Pancreas (tissue), 10 donors: ENCODE measurements around the gene ASCC3. TPM values are rescaled to one million over a fixed set of nuclear protein-coding genes. Genes with fewer than 3 reads are reported as not detected.
A peak's percentile ranks its signal among the peaks of the same experiment; 100 is the strongest.

Experiments
- ATAC-seq, 4 donors: fragments of 200-7000 bp; cut with Tn5 transposase; one replicate each; pipeline versions ENCODE4 v1.8.0 to v1.9.1; 2020; ENCODE audit warnings: mild to moderate bottlenecking in 4 of 4, moderate library complexity in 4 of 4
- DNase-seq, 6 donors: peaks; one replicate each; pipeline ENCODE4 v3.0.0-alpha.2; 2020
- FAIRE-seq: peaks from 2 replicates; lab custom pipeline; 2012; peaks lifted over from hg19 to GRCh38; lab: Jason Lieb, UNC
- H3K27ac ChIP-seq, 4 donors: fragments of 200-600 bp; sonication (generic); 1 replicate in 3 of 4; 2 replicates in 1 of 4; pipeline versions ENCODE4 v1.5.0 to v1.8.0; 2020
- H3K27me3 ChIP-seq, 4 donors: fragments of 200-600 bp; one replicate each; pipeline ENCODE4 v1.8.0; 2021
- H3K36me3 ChIP-seq, 3 donors: fragments of 200-600 bp; sonication (generic) in 1 of 3; one replicate each; pipeline versions ENCODE4 v1.5.0 to v1.8.0; 2020 to 2021
- H3K4me1 ChIP-seq, 3 donors: fragments of 200-600 bp; one replicate each; pipeline ENCODE4 v1.8.0; 2021
- H3K4me3 ChIP-seq, 4 donors: fragments of 200-600 bp; sonication (generic) in 2 of 4; one replicate each; pipeline versions ENCODE4 v1.5.0 to v1.8.0; 2020 to 2021
- H3K9me3 ChIP-seq, 4 donors: fragments of 200-600 bp; one replicate each; pipeline ENCODE4 v1.8.0; 2021
- CTCF ChIP-seq, 4 donors: fragments of 200-600 bp; sonication (generic) in 3 of 4; IDR thresholded peaks; one replicate each; pipeline versions ENCODE4 v1.5.0 to v1.8.0; 2021; ENCODE audit warnings: antibody characterized with exemption in 4 of 4
- WGBS, 2 donors: extraction: QIAGEN DNeasy Blood & Tissue Kit; methylation state at CpG; one replicate each; pipeline ENCODE4 v1.1.7; 2013; 5-methylcytosine and 5-hydroxymethylcytosine counted together
- intact Hi-C, 3 donors: fragments of 100-400 bp; cut with DNase I; formaldehyde crosslinking; loops; one replicate each; pipeline versions ENCODE4 v1.11.1 to v1.14.2; 2022
- polyA plus RNA-seq, 2 donors: library from polyadenylated mRNA; stranded (reverse); fragments of 200-250 nt; gene quantifications; one replicate each; pipeline ENCODE4 v1.2.3, GENCODE V29; 2013
- total RNA-seq, 6 donors: library from RNA; stranded (reverse); fragmentation: NEBNext Ultra II Directional in 4 of 6; extraction: Animal tissue kit (Norgen Biotek cat#: 25700) in 4 of 6; gene quantifications; one replicate each; pipeline versions ENCODE4 v1.2.1 to v1.2.4, GENCODE V29; 2021 to 2023
- donor health status: healthy with polysubstance abuse.
- donor health status: DM: no; HTN: no; CAD: no; lungs with moderate emphysema.
- donor health status: DM: no; HTN: no; CAD: no.
- donor health status: control.
- donor health status: control.
- donor health status: Bipolar disorder and iron deficiency.
- donor health status: DM: yes; HTN: yes; CAD: no.
- donor health status: DM: no; HTN: no; CAD: no.
- donor health status: DM: no; HTN: no; CAD: no.
- donor health status: DM: yes; HTN: yes; CAD: no.

Gene ASCC3
- total and polyA plus RNA-seq, 8 donors: 4.4 to 20.3 (median 13.4) TPM

DNA sequence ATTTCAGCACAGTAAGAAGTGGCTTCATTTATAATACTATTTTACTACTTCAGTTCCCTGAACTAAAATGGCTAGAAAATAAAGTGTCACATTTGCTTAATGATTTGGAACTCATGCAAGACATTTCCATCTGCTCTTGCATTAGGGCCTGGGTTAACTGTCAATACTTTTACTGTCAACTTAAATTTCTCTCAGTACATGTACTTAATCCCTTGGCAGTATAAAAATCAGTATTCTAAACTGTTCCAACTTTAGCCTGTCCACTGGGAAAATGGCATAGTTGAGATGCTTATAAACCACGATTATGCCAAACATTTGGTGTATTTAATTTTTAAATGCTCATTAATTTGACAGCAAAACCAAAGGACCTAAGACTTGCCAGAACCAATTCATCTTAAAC is 154.5 kb downstream of the ASCC3 start:
- DNase-seq (no peak), ATAC-seq (peak in 1 of 4 donors; percentile 50), FAIRE-seq (no peak)
- WGBS, 2 donors: 64 to 71% methylated on average over 1 of the region's 1 CpG
- TF ChIP-seq CTCF (IDR thresholded peaks at IDR 0.05): no peak
- H3K4me3 ChIP-seq: no peak overlapping the region
- H3K27ac ChIP-seq: no peak overlapping the region
- H3K36me3 ChIP-seq: peaks cover 0 to 5% (median 0%) of the 10 kb centered on the region in 3 donors
- no peaks in the 10 kb centered on the region for H3K27me3 ChIP-seq
- intact Hi-C loops: no loop called here
- H3K9me3 ChIP-seq: no peaks in the 10 kb centered on the region
- peaks cover 0 to 7% (median 0%) of the 10 kb centered on the region in 3 donors for H3K4me1 ChIP-seq

DNA sequence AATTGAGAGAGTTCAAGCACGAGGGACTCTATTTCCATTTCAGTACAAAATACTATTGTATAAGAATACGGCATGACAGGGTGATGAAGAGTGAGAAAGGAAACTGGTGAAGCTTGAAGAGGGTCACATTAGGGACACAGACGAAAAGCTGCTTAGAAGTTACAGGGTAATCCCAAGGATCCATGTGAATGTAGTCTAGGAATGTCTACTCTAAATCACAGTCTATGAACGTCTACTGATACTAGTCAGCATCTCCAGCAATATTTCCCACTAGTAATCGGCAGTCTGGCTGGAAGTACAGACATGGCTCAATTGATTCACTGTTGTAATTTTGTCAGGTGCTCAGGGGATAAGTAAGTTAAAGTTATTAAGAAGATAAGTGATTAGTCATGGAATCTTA is 156.4 kb downstream of the ASCC3 start:
- no peak overlapping the region for H3K4me3 ChIP-seq
- H3K9me3 ChIP-seq: no peaks in the 10 kb centered on the region
- ATAC-seq (no peak), DNase-seq (no peak), FAIRE-seq (no peak)
- peaks cover 0 to 5% (median 0%) of the 10 kb centered on the region in 3 donors for H3K36me3 ChIP-seq
- intact Hi-C loops: no loop called here
- peaks cover 0 to 7% (median 7%) of the 10 kb centered on the region in 3 donors for H3K4me1 ChIP-seq
- H3K27me3 ChIP-seq: no peaks in the 10 kb centered on the region
- TF ChIP-seq CTCF (IDR thresholded peaks at IDR 0.05): no peak
- no peak overlapping the region for H3K27ac ChIP-seq
- WGBS, 2 donors: 76 to 88% methylated on average over 5 of the region's 5 CpGs

- H3K4me1 ChIP-seq: peaks cover 0 to 7% (median 7%) of the 10 kb centered on the region in 3 donors
- H3K27me3 ChIP-seq: no peaks in the 10 kb centered on the region
- no peak for TF ChIP-seq CTCF (IDR thresholded peaks at IDR 0.05)
- ATAC-seq (no peak), DNase-seq (no peak), FAIRE-seq (no peak)
- H3K4me3 ChIP-seq: no peak overlapping the region
- no peak overlapping the region for H3K27ac ChIP-seq
- WGBS, 2 donors: 61 to 71% methylated on average over 1 of the region's 1 CpG
- H3K36me3 ChIP-seq: peaks cover 0 to 5% (median 0%) of the 10 kb centered on the region in 3 donors
- intact Hi-C loops: no loop called here
- H3K9me3 ChIP-seq: no peaks in the 10 kb centered on the region
Measured at GRCh38 chr6:100724222-100724621, 156.9 kb downstream of the ASCC3 start.

GRCh38 chr6:100721256-100721655 is 159.9 kb downstream of the ASCC3 start:
- intact Hi-C loops: no loop called here
- TF ChIP-seq CTCF (IDR thresholded peaks at IDR 0.05): no peak
- Histone ChIP-seq H3K4me3 (no peak overlapping the region), H3K27me3 (no peaks in the 10 kb centered on the region), H3K4me1 (peaks cover 0 to 7% (median 0%) of the 10 kb centered on the region in 3 donors), H3K36me3 (peaks cover 0 to 5% (median 0%) of the 10 kb centered on the region in 3 donors), H3K9me3 (no peaks in the 10 kb centered on the region), H3K27ac (no peak overlapping the region)
- no peak for DNase-seq
- FAIRE-seq: no peak
- ATAC-seq: no peak

DNA sequence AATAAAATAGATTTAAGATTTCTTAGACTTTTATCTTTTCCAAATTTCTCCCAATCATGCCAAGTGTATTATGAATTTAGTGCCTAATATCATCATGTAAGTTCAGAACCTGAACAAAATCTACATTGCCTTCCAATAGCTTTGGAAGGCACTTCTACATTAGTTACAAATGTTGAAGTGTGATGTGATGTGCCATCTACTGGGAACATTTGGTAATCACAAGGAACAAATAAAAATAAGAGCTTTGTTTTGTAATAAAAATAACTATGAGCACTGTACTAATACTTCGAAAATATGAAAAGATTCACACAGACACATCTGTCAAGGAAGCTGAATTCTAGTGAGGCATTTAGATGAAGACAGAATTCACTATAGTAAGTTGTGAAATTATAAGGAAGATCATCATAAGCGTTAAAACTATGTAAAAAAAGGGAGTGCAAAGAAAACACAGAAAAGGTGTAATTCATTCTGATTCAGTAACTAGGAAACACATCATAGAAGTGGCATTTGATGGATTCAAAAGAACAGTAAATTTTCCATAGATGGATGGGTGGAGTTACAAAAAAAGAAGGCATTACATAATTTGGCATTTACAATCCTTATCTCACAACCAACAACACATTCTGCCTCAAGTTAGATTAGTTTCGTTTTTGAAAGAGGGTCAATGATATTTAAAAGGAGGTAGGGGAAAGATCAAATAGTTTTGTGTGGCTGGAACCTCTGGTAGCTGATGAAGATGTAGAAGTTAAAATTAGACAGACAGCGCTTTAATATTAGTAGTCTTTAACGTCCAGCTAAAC is 161.0 kb downstream of the ASCC3 start:
- no peak for FAIRE-seq
- intact Hi-C loops: no loop called here
- H3K27ac ChIP-seq: no peak overlapping the region
- H3K36me3 ChIP-seq: peaks cover 0 to 5% (median 0%) of the 10 kb centered on the region in 3 donors
- peaks cover 0 to 7% (median 0%) of the 10 kb centered on the region in 3 donors for H3K4me1 ChIP-seq
- peak in 1 of 4 donors; percentile 19 for TF ChIP-seq CTCF (IDR thresholded peaks at IDR 0.05)
- no peak for DNase-seq
- 39 to 44% methylated on average over 5 of the region's 5 CpGs for WGBS, 2 donors
- no peaks in the 10 kb centered on the region for H3K27me3 ChIP-seq
- ATAC-seq: peak in 3 of 4 donors; percentile 59 to 68 (median 64)
- H3K4me3 ChIP-seq: peak overlapping the region in 1 of 4 donors; percentile 1
- H3K9me3 ChIP-seq: no peaks in the 10 kb centered on the region
